SK-N-SH treated with all-trans-retinoic acid at 6 μM for 48 hours (cell line): ENCODE measurements around the gene DTL.

ENCODE experiments used
- ATAC-seq: fragments of 200-7000 bp; cut with Tn5 transposase; 3 replicates; pipeline ENCODE4 v1.9.1; 2020; ENCODE audit warnings: mild to moderate bottlenecking, moderate library complexity
- ARNTL ChIP-seq: fragments of 450-650 bp; formaldehyde crosslinking; IDR thresholded peaks from 2 replicates; pipeline ENCODE4 v1.5.0; 2020; ENCODE audit warnings: low read depth, mild to moderate bottlenecking, moderate library complexity, borderline replicate concordance
- BACH2 ChIP-seq: fragments of 250-450 bp; sonication (Bioruptor Pico); IDR thresholded peaks from 2 replicates; pipeline ENCODE4 v1.9.0; 2021; ENCODE audit warnings: mild to moderate bottlenecking, borderline replicate concordance
- CREB5 ChIP-seq: fragments of 250-450 bp; sonication (Bioruptor Pico); IDR thresholded peaks from 2 replicates; pipeline ENCODE4 v1.5.1; 2020; ENCODE audit warnings: low read depth, mild to moderate bottlenecking, moderate library complexity
- CSDC2 ChIP-seq: fragments of 250-450 bp; sonication (Bioruptor Pico); IDR thresholded peaks from 2 replicates; pipeline ENCODE4 v1.5.0; 2020; ENCODE audit warnings: mild to moderate bottlenecking, moderate library complexity
- ESRRG ChIP-seq: fragments of 250-450 bp; sonication (Bioruptor Pico); IDR thresholded peaks from 2 replicates; pipeline ENCODE4 v1.6.1; 2021; ENCODE audit warnings: mild to moderate bottlenecking
- GLIS3 ChIP-seq: fragments of 250-450 bp; sonication (Bioruptor Pico); IDR thresholded peaks from 2 replicates; pipeline ENCODE4 v1.5.0; 2020; ENCODE audit warnings: mild to moderate bottlenecking, moderate library complexity
- ISL1 ChIP-seq: fragments of 250-450 bp; sonication (Bioruptor Pico); IDR thresholded peaks from 2 replicates; pipeline ENCODE4 v2.1.2; 2022; ENCODE audit warnings: mild to moderate bottlenecking, moderate library complexity
- OSR1 ChIP-seq: fragments of 250-450 bp; sonication (Bioruptor Pico); IDR thresholded peaks from 2 replicates; pipeline ENCODE4 v1.8.0; 2022; ENCODE audit warnings: moderate library complexity, mild to moderate bottlenecking, inconsistent platforms
- PATZ1 ChIP-seq: fragments of 250-450 bp; sonication (Bioruptor Pico); IDR thresholded peaks from 2 replicates; pipeline ENCODE4 v1.8.0; 2020; ENCODE audit warnings: mild to moderate bottlenecking, moderate library complexity, borderline replicate concordance
- POU6F1 ChIP-seq: fragments of 250-450 bp; sonication (Bioruptor Pico); IDR thresholded peaks from 2 replicates; pipeline ENCODE4 v1.8.0; 2021; ENCODE audit warnings: low read depth, mild to moderate bottlenecking, moderate library complexity, borderline replicate concordance
- PPARA ChIP-seq: fragments of 250-450 bp; sonication (Bioruptor Pico); IDR thresholded peaks from 2 replicates; pipeline ENCODE4 v1.5.0; 2020; ENCODE audit warnings: mild to moderate bottlenecking, borderline replicate concordance
- RARB ChIP-seq: fragments of 250-450 bp; sonication (Bioruptor Pico); IDR thresholded peaks from 2 replicates; pipeline ENCODE4 v1.8.0; 2021; ENCODE audit warnings: mild to moderate bottlenecking, moderate library complexity
- SNAI2 ChIP-seq: fragments of 250-450 bp; sonication (Bioruptor Pico); IDR thresholded peaks from 2 replicates; pipeline ENCODE4 v1.5.0; 2020; ENCODE audit warnings: mild to moderate bottlenecking, moderate library complexity
- TCF4 ChIP-seq: fragments of 250-450 bp; sonication (Bioruptor Pico); IDR thresholded peaks from 2 replicates; pipeline ENCODE4 v1.8.0; 2021; ENCODE audit warnings: mild to moderate bottlenecking, moderate library complexity, borderline replicate concordance
- TOX ChIP-seq: fragments of 250-450 bp; sonication (Bioruptor Pico); IDR thresholded peaks from 2 replicates; pipeline ENCODE4 v1.8.0; 2021; ENCODE audit warnings: mild to moderate bottlenecking, moderate library complexity, borderline replicate concordance
- TSHZ2 ChIP-seq: fragments of 250-450 bp; sonication (Bioruptor Pico); IDR thresholded peaks from 2 replicates; pipeline ENCODE4 v1.5.0; 2020; ENCODE audit warnings: mild to moderate bottlenecking, moderate library complexity
- ZC3H10 ChIP-seq: fragments of 250-450 bp; sonication (Bioruptor Pico); IDR thresholded peaks from 2 replicates; pipeline ENCODE4 v1.5.1; 2021; ENCODE audit warnings: mild to moderate bottlenecking, moderate library complexity
- ZFP3 ChIP-seq: fragments of 250-450 bp; sonication (Bioruptor Pico); IDR thresholded peaks from 2 replicates; pipeline ENCODE4 v1.5.0; 2020; ENCODE audit warnings: mild to moderate bottlenecking, moderate library complexity
- ZFP30 ChIP-seq: fragments of 450-650 bp; formaldehyde crosslinking; IDR thresholded peaks from 2 replicates; pipeline ENCODE4 v1.5.0; 2022; ENCODE audit warnings: mild to moderate bottlenecking, moderate library complexity
- ZNF565 ChIP-seq: fragments of 450-650 bp; formaldehyde crosslinking; conservative IDR thresholded peaks from 2 replicates; pipeline ENCODE4 v1.5.0; 2020; ENCODE audit warnings: low read depth, mild to moderate bottlenecking, moderate library complexity
- ZNF70 ChIP-seq: fragments of 450-650 bp; formaldehyde crosslinking; IDR thresholded peaks from 2 replicates; pipeline ENCODE4 v1.5.0; 2020; ENCODE audit warnings: mild to moderate bottlenecking, moderate library complexity
- ZNF8 ChIP-seq: fragments of 450-650 bp; formaldehyde crosslinking; IDR thresholded peaks from 2 replicates; pipeline ENCODE4 v1.5.0; 2020; ENCODE audit warnings: mild to moderate bottlenecking, moderate library complexity

Gene DTL

GRCh38 chr1:212097360-212097759 lies 61.8 kb downstream of the DTL start:
- ATAC-seq, result no peak
- TF ChIP-seq BACH2 (CRISPR knock-in tag) (no peak), ARNTL (CRISPR knock-in tag) (no peak), OSR1 (no peak), ZFP3 (CRISPR knock-in tag) (no peak), ZNF565 (CRISPR knock-in tag) (no peak), ZC3H10 (CRISPR knock-in tag) (no peak)

- ATAC-seq, result no peak
- no peak for TF ChIP-seq ARNTL (CRISPR knock-in tag)
- TF ChIP-seq ZFP3 (CRISPR knock-in tag), result no peak
- TF ChIP-seq PPARA (CRISPR knock-in tag), result no peak
- TF ChIP-seq GLIS3 (CRISPR knock-in tag), result no peak
- no peak for TF ChIP-seq OSR1
- TF ChIP-seq ZNF8 (CRISPR knock-in tag), result no peak
- TF ChIP-seq ZNF70 (CRISPR knock-in tag), result no peak
- TF ChIP-seq ESRRG (CRISPR knock-in tag), result no peak
- TF ChIP-seq ZFP30, result no peak
- TF ChIP-seq TOX (CRISPR knock-in tag), result no peak
- no peak for TF ChIP-seq POU6F1 (CRISPR knock-in tag)
- TF ChIP-seq ISL1 (CRISPR knock-in tag), result no peak
- no peak for TF ChIP-seq CREB5 (CRISPR knock-in tag)
- TF ChIP-seq CSDC2 (CRISPR knock-in tag), result no peak
- TF ChIP-seq TSHZ2, result no peak
- TF ChIP-seq TCF4 (CRISPR knock-in tag), result no peak
- no peak for TF ChIP-seq PATZ1
- no peak for TF ChIP-seq BACH2 (CRISPR knock-in tag)
- TF ChIP-seq ZNF565 (CRISPR knock-in tag), result no peak
- no peak for TF ChIP-seq ZC3H10 (CRISPR knock-in tag)
These were observed 62.8 kb downstream of the DTL start for GRCh38 chr1:212098310-212098709.

GRCh38 chr1:212098771-212099170 lies 63.2 kb downstream of the DTL start:
- TF ChIP-seq TOX (CRISPR knock-in tag), result no peak
- TF ChIP-seq ZNF70 (CRISPR knock-in tag), result no peak
- no peak for TF ChIP-seq BACH2 (CRISPR knock-in tag)
- TF ChIP-seq ZFP30, result no peak
- no peak for TF ChIP-seq TCF4 (CRISPR knock-in tag)
- TF ChIP-seq GLIS3 (CRISPR knock-in tag), result no peak
- TF ChIP-seq TSHZ2, result no peak
- no peak for TF ChIP-seq ZNF565 (CRISPR knock-in tag)
- TF ChIP-seq ZC3H10 (CRISPR knock-in tag), result no peak
- no peak for TF ChIP-seq POU6F1 (CRISPR knock-in tag)
- TF ChIP-seq PATZ1, result no peak
- no peak for TF ChIP-seq ZFP3 (CRISPR knock-in tag)
- no peak for TF ChIP-seq ESRRG (CRISPR knock-in tag)
- no peak for TF ChIP-seq ISL1 (CRISPR knock-in tag)
- TF ChIP-seq SNAI2 (CRISPR knock-in tag), result no peak
- no peak for TF ChIP-seq PPARA (CRISPR knock-in tag)
- TF ChIP-seq RARB (CRISPR knock-in tag), result no peak
- no peak for TF ChIP-seq CSDC2 (CRISPR knock-in tag)
- TF ChIP-seq ZNF8 (CRISPR knock-in tag), result no peak
- no peak for ATAC-seq
